ENCODE data around the gene EXOC6B. TPM values are rescaled to one million over a fixed set of nuclear protein-coding genes. Genes with fewer than 3 reads are reported as not detected.

Gene EXOC6B
- total and polyA plus RNA-seq, 2 experiments from 2014 or later: 8.9 to 18.3 TPM

GRCh38 chr2:72843301-72843700, 17.5 kb upstream of the EXOC6B start:
- Histone ChIP-seq H2AFZ (no peak overlapping the region), H3K4me1 (ENCODE audit: insufficient read depth) (no peaks in the 10 kb centered on the region), H3K27ac (no peak overlapping the region), H3K27me3 (replicated peaks; ENCODE audit: insufficient read depth) (peaks cover 8% of the 10 kb centered on the region), H3K36me3 (ENCODE audit: low read depth) (no peaks in the 10 kb centered on the region), H3K9ac (no peak overlapping the region), H4K20me1 (ENCODE audit: insufficient read depth) (no peaks in the 10 kb centered on the region), H3K9me3 (ENCODE audit: low read depth) (no peaks in the 10 kb centered on the region), H3K4me2 (ENCODE audit: unreplicated experiment) (no peak overlapping the region), H3K79me2 (ENCODE audit: insufficient read depth) (no peaks in the 10 kb centered on the region), H3K9me2 (ENCODE audit: insufficient read depth) (no peaks in the 10 kb centered on the region), H3K4me3 (no peak overlapping the region), H3F3A (ENCODE audit: insufficient read depth) (no peaks in the 10 kb centered on the region)
- in situ Hi-C loops (cut with MboI): no loop called here
- TF ChIP-seq EZH2 (IDR thresholded peaks at IDR 0.05; ENCODE audit: insufficient read depth, poor library complexity, severe bottlenecking) (no peak), EZH2phosphoT487 (IDR thresholded peaks at IDR 0.05; ENCODE audit: insufficient read depth, low read depth) (no peak)
- 14 to 25% methylated on average over 2 of the region's 2 CpGs for WGBS, 2 experiments (ENCODE audit: low coverage in 1 of 2, low lambda C conversion rate in 2 of 2, missing lambda C conversion rate in 2 of 2)
- DNase-seq: no peak

GRCh38 chr2:72841462-72842125, 15.8 kb upstream of the EXOC6B start:
- no peak overlapping the region for H3K4me3 ChIP-seq
- DNase-seq: no peak
- in situ Hi-C loops (cut with MboI): no loop called here
- no peaks in the 10 kb centered on the region for H3K4me1 ChIP-seq (ENCODE audit: insufficient read depth)
- no peak overlapping the region for H3K27ac ChIP-seq
- no peaks in the 10 kb centered on the region; the same call in 1 of the 2 replicates for H3K27me3 ChIP-seq (replicated peaks; ENCODE audit: insufficient read depth)
- 15 to 38% methylated on average over 3 of the region's 3 CpGs for WGBS, 2 experiments (ENCODE audit: low coverage in 1 of 2, low lambda C conversion rate in 2 of 2, missing lambda C conversion rate in 2 of 2)
- H3F3A ChIP-seq (ENCODE audit: insufficient read depth): no peaks in the 10 kb centered on the region
- H3K9me3 ChIP-seq (ENCODE audit: low read depth): no peaks in the 10 kb centered on the region
- no peak for TF ChIP-seq EZH2 (IDR thresholded peaks at IDR 0.05; ENCODE audit: insufficient read depth, poor library complexity, severe bottlenecking)
- no peak for TF ChIP-seq EZH2phosphoT487 (IDR thresholded peaks at IDR 0.05; ENCODE audit: insufficient read depth, low read depth)
- H3K79me2 ChIP-seq (ENCODE audit: insufficient read depth): no peaks in the 10 kb centered on the region
- no peaks in the 10 kb centered on the region for H3K36me3 ChIP-seq (ENCODE audit: low read depth)
- no peak overlapping the region for H2AFZ ChIP-seq
- no peak overlapping the region for H3K4me2 ChIP-seq (ENCODE audit: unreplicated experiment)
- no peaks in the 10 kb centered on the region for H3K9me2 ChIP-seq (ENCODE audit: insufficient read depth)
- H3K9ac ChIP-seq: no peak overlapping the region
- H4K20me1 ChIP-seq (ENCODE audit: insufficient read depth): no peaks in the 10 kb centered on the region

DNA sequence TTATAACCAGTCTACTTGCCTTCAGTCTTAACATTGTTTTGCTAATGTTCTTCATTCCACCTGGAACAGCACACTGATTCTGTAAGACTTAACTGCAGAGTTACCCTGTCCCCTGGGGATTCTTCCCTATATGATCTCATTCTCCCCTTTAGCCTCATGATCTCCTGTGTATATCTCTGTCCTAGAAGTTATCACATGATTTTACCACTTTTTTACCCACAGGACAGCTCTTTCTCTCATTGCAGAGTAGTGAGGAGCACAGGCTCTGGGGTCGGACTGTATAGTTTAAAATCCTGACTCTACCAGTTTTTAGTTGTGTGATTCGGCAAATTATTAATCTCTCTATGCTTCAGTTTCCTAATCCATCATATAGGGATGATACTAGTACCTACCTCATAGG, 14.2 kb upstream of the EXOC6B start:
- H3K27ac ChIP-seq: no peak overlapping the region
- H3K79me2 ChIP-seq (ENCODE audit: insufficient read depth): no peaks in the 10 kb centered on the region
- H3K4me3 ChIP-seq: no peak overlapping the region
- H3F3A ChIP-seq (ENCODE audit: insufficient read depth): no peaks in the 10 kb centered on the region
- no peak for DNase-seq
- no peaks in the 10 kb centered on the region for H3K36me3 ChIP-seq (ENCODE audit: low read depth)
- H3K27me3 ChIP-seq (replicated peaks; ENCODE audit: insufficient read depth): peaks cover 12% of the 10 kb centered on the region; the same call in 1 of the 2 replicates
- H3K4me1 ChIP-seq (ENCODE audit: insufficient read depth): no peaks in the 10 kb centered on the region
- no peak overlapping the region for H3K9ac ChIP-seq
- H3K4me2 ChIP-seq (ENCODE audit: unreplicated experiment): no peak overlapping the region
- no peaks in the 10 kb centered on the region for H3K9me3 ChIP-seq (ENCODE audit: low read depth)
- TF ChIP-seq EZH2phosphoT487 (IDR thresholded peaks at IDR 0.05; ENCODE audit: insufficient read depth, low read depth): no peak
- in situ Hi-C loops (cut with MboI): no loop called here
- no peaks in the 10 kb centered on the region for H4K20me1 ChIP-seq (ENCODE audit: insufficient read depth)
- H3K9me2 ChIP-seq (ENCODE audit: insufficient read depth): no peaks in the 10 kb centered on the region
- WGBS, 2 experiments (ENCODE audit: low coverage in 1 of 2, low lambda C conversion rate in 2 of 2, missing lambda C conversion rate in 2 of 2): 68 to 83% methylated on average over 2 of the region's 2 CpGs
- no peak overlapping the region for H2AFZ ChIP-seq

- no peak overlapping the region for H2AFZ ChIP-seq
- peak; percentile 50 for DNase-seq
- in situ Hi-C loops (cut with MboI): no loop called here
- no peaks in the 10 kb centered on the region for H3K36me3 ChIP-seq (ENCODE audit: low read depth)
- TF ChIP-seq EZH2phosphoT487 (IDR thresholded peaks at IDR 0.05; ENCODE audit: insufficient read depth, low read depth) (no peak), EZH2 (IDR thresholded peaks at IDR 0.05; ENCODE audit: insufficient read depth, poor library complexity, severe bottlenecking) (no peak)
- peaks cover 27% of the 10 kb centered on the region; the same call in 1 of the 2 replicates for H3K27me3 ChIP-seq (replicated peaks; ENCODE audit: insufficient read depth)
- no peaks in the 10 kb centered on the region for H3K9me2 ChIP-seq (ENCODE audit: insufficient read depth)
- H3F3A ChIP-seq (ENCODE audit: insufficient read depth): no peaks in the 10 kb centered on the region
- 41 to 42% methylated on average over 4 of the region's 4 CpGs for WGBS, 2 experiments (ENCODE audit: low coverage in 1 of 2, low lambda C conversion rate in 2 of 2, missing lambda C conversion rate in 2 of 2)
- H4K20me1 ChIP-seq (ENCODE audit: insufficient read depth): no peaks in the 10 kb centered on the region
- no peak overlapping the region for H3K4me3 ChIP-seq
- no peak overlapping the region for H3K27ac ChIP-seq
- H3K4me2 ChIP-seq (ENCODE audit: unreplicated experiment): no peak overlapping the region
- H3K9ac ChIP-seq: no peak overlapping the region
- H3K4me1 ChIP-seq (ENCODE audit: insufficient read depth): no peaks in the 10 kb centered on the region
- H3K79me2 ChIP-seq (ENCODE audit: insufficient read depth): no peaks in the 10 kb centered on the region
- H3K9me3 ChIP-seq (ENCODE audit: low read depth): no peaks in the 10 kb centered on the region
These were observed 11.3 kb upstream of the EXOC6B start for GRCh38 chr2:72837171-72837570.
